GM19328 (cell line): ENCODE results near the gene INPP5E.
"Not testable (repeated sequence)": the region's sequence is repeated elsewhere in the genome, so short reads cannot be mapped to it uniquely, and the experiment has no call there.

Experiments
- ATAC-seq: cut with Tn5 transposase; IDR thresholded peaks from one replicate; pipeline ENCODE4 v1.9.1; 2021; ENCODE audit warnings: mild to moderate bottlenecking, moderate library complexity; ENCODE audit not compliant: unreplicated experiment

The INPP5E gene

GRCh38 chr9:136431782-136432350, 7.8 kb downstream of the INPP5E start:
- ATAC-seq = no peak

- no peak for ATAC-seq
Observed at GRCh38 chr9:136430588-136431234, 8.9 kb downstream of the INPP5E start.

GRCh38 chr9:136429683-136430491, 9.8 kb downstream of the INPP5E start:
- no peak for ATAC-seq

- ATAC-seq = no peak
Observed at GRCh38 chr9:136429075-136429628, 10.5 kb downstream of the INPP5E start.

- no peak for ATAC-seq
Observed at GRCh38 chr9:136426787-136427186, 12.9 kb downstream of the INPP5E start.

- not testable (repeated sequence) for ATAC-seq
Observed at GRCh38 chr9:136425367-136425766, 14.3 kb downstream of the INPP5E start.

GRCh38 chr9:136424750-136425362, 14.8 kb downstream of the INPP5E start:
- no peak for ATAC-seq

GRCh38 chr9:136423432-136424146, 16.1 kb downstream of the INPP5E start:
- no peak for ATAC-seq

GRCh38 chr9:136422876-136423275, 16.8 kb downstream of the INPP5E start:
- ATAC-seq = no peak

GRCh38 chr9:136421791-136422190, 17.9 kb downstream of the INPP5E start:
- no peak for ATAC-seq

GRCh38 chr9:136419092-136419420, 20.6 kb downstream of the INPP5E start:
- ATAC-seq = no peak

GRCh38 chr9:136418182-136419091, 21.2 kb downstream of the INPP5E start:
- ATAC-seq = no peak

- ATAC-seq = no peak
Observed at GRCh38 chr9:136416914-136417313, 22.7 kb downstream of the INPP5E start.

GRCh38 chr9:136416427-136416826, 23.2 kb downstream of the INPP5E start:
- no peak for ATAC-seq

- no peak for ATAC-seq
Observed at GRCh38 chr9:136412962-136413361, 26.7 kb downstream of the INPP5E start.

- ATAC-seq = no peak
Observed at GRCh38 chr9:136411378-136411777, 28.3 kb downstream of the INPP5E start.

- peak; percentile 86 for ATAC-seq
Observed at GRCh38 chr9:136410500-136411287, 29.0 kb downstream of the INPP5E start, which contains the start of the genes ENTR1 and PMPCA. ENTR1 (minus strand) TSS chr9:136410614; CDS start chr9:136410397, 217 bp downstream. PMPCA (plus strand) TSS chr9:136410658; CDS start chr9:136410669, 11 bp downstream.

GRCh38 chr9:136409557-136410455, 29.8 kb downstream of the INPP5E start:
- ATAC-seq = peak; percentile 8
